Measurements from ENCODE around the gene SEMA3B. TPM values are rescaled to one million over a fixed set of nuclear protein-coding genes. Genes with fewer than 3 reads are reported as not detected.

Gene SEMA3B
- total and polyA plus RNA-seq, 2 experiments from 2014 or later: 2.4 to 3.3 TPM

GRCh38 chr3:50314342-50314741, 45.4 kb downstream of the SEMA3B start (continued):
- TF ChIP-seq ZNF462 (CRISPR knock-in tag; IDR thresholded peaks at IDR 0.05) (no peak), NANOG (IDR thresholded peaks at IDR 0.05; ENCODE audit: borderline replicate concordance) (no peak), ZNF114 (CRISPR knock-in tag; IDR thresholded peaks at IDR 0.05) (no peak), CREB1 (CRISPR knock-in tag; IDR thresholded peaks at IDR 0.05; ENCODE audit: low read depth) (no peak), POLR2AphosphoS5 (IDR thresholded peaks at IDR 0.05; ENCODE audit: low read depth) (no peak), STAT1 (IDR thresholded peaks at IDR 0.05; ENCODE audit: unreplicated experiment) (no peak), REST (IDR thresholded peaks at IDR 0.05; ENCODE audit: unreplicated experiment) (no peak)
